ENCODE results near the gene NAXE.

NAXE gene

DNA sequence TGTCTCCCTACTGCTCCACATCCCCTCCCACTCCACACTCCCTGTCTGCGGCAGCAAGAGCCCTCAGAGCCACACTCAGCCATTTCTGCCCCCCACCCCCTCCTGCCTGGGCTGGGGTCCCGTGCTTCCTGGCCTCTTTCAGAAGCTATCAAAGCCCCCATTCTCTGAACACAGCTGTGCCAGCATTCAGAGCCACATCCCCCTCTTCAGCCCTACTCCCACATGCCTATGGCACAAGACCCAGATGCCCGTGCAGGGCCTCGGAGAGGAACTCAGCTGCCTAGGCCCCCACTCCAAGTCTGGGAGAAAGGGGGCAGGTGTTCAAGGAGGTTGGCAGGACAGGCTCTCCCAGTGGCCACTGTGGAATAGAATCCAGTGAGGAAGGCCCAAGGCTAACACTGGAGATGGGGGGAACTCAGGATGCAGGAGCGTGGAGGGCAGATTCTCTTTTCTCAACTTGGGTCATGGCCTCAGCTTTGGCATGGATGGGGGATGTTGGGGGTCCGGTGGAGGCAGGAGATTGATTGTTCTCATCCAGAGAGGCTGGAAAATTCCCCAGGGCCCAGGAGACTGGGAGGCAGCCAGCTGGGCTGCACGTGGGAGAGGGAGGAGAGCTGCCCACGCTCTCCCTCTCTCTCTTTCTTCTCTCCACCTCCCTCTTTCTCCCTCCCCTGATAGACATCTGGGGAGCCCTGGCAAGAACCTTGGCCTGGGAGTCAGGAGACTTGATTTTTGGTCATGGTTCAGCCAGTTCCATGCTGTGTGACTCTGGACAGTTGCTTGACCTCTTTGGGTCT is 46.8 kb downstream of the NAXE start:
- TF ChIP-seq ZBTB7A (IDR thresholded peaks at IDR 0.05; ENCODE audit: low read depth), result no peak
- TF ChIP-seq, protein P1, sequence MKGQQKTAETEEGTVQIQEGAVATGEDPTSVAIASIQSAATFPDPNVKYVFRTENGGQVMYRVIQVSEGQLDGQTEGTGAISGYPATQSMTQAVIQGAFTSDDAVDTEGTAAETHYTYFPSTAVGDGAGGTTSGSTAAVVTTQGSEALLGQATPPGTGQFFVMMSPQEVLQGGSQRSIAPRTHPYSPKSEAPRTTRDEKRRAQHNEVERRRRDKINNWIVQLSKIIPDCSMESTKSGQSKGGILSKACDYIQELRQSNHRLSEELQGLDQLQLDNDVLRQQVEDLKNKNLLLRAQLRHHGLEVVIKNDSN (IDR thresholded peaks at IDR 0.05), result no peak
- TF ChIP-seq TEAD4 (IDR thresholded peaks at IDR 0.05), result no peak

DNA sequence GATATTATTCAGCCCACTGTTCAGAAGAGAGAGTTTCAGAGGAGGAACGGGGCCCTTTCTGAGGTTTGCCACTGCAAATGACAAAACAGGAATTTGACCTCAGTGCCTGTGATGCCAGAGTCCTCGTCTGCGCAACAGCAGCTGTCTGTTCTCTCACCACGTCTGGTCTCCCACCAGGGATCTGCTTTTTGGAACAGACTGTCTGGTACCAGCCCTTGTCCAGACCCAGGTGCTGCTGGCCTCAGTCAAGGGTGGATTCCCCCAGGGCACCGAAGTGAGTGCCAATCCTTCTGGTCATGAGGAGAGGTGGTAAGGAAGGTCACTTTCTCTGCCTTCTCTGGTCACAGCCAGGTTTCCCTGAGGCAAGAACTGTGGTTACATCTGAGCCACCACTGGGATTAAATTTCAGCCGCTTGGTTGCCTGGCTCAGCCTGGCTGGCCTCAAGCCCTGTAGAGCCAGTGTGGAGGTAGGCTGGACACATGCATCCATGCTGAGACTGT is 48.1 kb downstream of the NAXE start:
- TF ChIP-seq, protein P2, sequence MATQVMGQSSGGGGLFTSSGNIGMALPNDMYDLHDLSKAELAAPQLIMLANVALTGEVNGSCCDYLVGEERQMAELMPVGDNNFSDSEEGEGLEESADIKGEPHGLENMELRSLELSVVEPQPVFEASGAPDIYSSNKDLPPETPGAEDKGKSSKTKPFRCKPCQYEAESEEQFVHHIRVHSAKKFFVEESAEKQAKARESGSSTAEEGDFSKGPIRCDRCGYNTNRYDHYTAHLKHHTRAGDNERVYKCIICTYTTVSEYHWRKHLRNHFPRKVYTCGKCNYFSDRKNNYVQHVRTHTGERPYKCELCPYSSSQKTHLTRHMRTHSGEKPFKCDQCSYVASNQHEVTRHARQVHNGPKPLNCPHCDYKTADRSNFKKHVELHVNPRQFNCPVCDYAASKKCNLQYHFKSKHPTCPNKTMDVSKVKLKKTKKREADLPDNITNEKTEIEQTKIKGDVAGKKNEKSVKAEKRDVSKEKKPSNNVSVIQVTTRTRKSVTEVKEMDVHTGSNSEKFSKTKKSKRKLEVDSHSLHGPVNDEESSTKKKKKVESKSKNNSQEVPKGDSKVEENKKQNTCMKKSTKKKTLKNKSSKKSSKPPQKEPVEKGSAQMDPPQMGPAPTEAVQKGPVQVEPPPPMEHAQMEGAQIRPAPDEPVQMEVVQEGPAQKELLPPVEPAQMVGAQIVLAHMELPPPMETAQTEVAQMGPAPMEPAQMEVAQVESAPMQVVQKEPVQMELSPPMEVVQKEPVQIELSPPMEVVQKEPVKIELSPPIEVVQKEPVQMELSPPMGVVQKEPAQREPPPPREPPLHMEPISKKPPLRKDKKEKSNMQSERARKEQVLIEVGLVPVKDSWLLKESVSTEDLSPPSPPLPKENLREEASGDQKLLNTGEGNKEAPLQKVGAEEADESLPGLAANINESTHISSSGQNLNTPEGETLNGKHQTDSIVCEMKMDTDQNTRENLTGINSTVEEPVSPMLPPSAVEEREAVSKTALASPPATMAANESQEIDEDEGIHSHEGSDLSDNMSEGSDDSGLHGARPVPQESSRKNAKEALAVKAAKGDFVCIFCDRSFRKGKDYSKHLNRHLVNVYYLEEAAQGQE (IDR thresholded peaks at IDR 0.05; ENCODE audit: low read depth), result no peak
- TF ChIP-seq NFIC (IDR thresholded peaks at IDR 0.05), result no peak
- no peak for TF ChIP-seq CEBPB (IDR thresholded peaks at IDR 0.05)
- TF ChIP-seq TCF12 (IDR thresholded peaks at IDR 0.05; ENCODE audit: low read depth), result no peak
- TF ChIP-seq, protein P1 (IDR thresholded peaks at IDR 0.05), result no peak

DNA sequence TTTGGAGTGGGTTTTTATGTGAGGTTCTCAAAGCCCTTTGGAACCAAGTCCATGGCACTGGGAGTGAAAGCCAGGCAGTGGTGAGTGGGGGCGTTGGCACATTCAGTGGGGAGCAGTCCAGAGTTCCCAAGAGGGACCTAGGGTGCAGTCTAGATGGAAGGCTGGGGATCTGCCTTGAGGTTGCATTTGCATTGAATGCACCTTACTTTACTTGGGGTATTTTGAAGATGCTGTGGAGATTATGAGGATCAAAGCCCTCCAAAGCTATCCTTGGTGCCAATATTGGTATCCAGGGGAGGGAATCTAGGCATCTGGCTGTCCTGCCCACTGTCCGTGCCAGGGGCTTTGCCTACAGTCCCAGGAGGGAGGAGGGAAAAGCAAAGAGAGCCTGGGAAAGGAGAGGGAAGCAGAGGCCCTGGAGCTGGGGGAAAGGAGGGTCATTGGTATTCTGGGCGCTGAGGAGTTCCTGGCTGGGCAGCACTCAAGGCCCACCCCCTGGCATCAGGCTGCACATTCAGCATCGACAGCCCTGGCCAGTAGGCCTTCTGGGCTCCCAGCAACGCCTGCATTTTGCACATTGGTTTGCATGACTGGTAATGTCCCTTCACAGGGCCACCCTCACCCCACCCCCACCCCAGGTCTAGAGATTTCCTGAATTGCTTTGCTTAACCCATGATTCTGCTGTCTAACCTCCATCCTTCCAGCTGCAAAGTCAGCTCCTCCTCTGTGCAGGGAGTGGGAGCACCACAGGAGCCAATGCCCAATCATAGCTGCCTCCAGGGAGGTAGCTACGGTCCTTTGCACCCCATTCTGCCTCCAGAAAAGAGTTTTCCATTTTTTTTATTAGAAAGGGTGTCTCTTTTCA is 49.5 kb downstream of the NAXE start:
- no peak for TF ChIP-seq CREB1 (IDR thresholded peaks at IDR 0.05; ENCODE audit: low read depth)
- TF ChIP-seq, protein P1 (IDR thresholded peaks at IDR 0.05), result no peak
- TF ChIP-seq, protein P3, sequence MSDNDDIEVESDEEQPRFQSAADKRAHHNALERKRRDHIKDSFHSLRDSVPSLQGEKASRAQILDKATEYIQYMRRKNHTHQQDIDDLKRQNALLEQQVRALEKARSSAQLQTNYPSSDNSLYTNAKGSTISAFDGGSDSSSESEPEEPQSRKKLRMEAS (IDR thresholded peaks at IDR 0.05), result no peak
- no peak for TF ChIP-seq ZBTB7A (IDR thresholded peaks at IDR 0.05; ENCODE audit: low read depth)
- TF ChIP-seq TEAD4 (IDR thresholded peaks at IDR 0.05), result no peak
- TF ChIP-seq EP300 (IDR thresholded peaks at IDR 0.05; ENCODE audit: borderline replicate concordance), result no peak
- TF ChIP-seq YY1 (IDR thresholded peaks at IDR 0.05; ENCODE audit: low read depth), result no peak
- TF ChIP-seq, protein P2 (IDR thresholded peaks at IDR 0.05; ENCODE audit: low read depth), result no peak
- TF ChIP-seq CEBPB (IDR thresholded peaks at IDR 0.05), result no peak
- TF ChIP-seq FOXM1 (IDR thresholded peaks at IDR 0.05; ENCODE audit: borderline replicate concordance, low read depth), result no peak
- no peak for TF ChIP-seq RAD21 (IDR thresholded peaks at IDR 0.05; ENCODE audit: low read depth)
- TF ChIP-seq NFIC (IDR thresholded peaks at IDR 0.05), result no peak
- TF ChIP-seq TCF12 (IDR thresholded peaks at IDR 0.05; ENCODE audit: low read depth), result no peak
- no peak for TF ChIP-seq TAF1 (IDR thresholded peaks at IDR 0.05; ENCODE audit: low read depth)
- TF ChIP-seq EGR1 (IDR thresholded peaks at IDR 0.05), result no peak

DNA sequence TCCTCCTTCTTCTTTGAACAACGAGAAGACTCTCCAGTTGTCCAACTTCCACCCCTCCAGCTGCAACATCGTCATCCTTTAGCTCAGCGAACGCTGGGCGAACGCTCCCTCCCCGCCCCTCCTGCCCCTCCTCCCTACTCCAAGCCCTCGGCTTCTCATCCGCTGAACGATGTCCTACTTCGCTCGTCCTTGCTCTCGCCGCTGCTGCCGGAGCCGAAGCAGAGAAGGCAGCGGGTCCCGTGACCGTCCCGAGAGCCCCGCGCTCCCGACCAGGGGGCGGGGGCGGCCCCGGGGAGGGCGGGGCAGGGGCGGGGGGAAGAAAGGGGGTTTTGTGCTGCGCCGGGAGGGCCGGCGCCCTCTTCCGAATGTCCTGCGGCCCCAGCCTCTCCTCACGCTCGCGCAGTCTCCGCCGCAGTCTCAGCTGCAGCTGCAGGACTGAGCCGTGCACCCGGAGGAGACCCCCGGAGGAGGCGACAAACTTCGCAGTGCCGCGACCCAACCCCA is 50.2 kb downstream of the NAXE start, which contains the start of gene BCAN:
BCAN (plus strand) TSS at position 357 of the 504 bp plus-strand sequence. CDS start 3,938 bp downstream, outside the sequence.
- TF ChIP-seq EGR1 (IDR thresholded peaks at IDR 0.05) (no peak), CREB1 (IDR thresholded peaks at IDR 0.05; ENCODE audit: low read depth) (no peak), EP300 (IDR thresholded peaks at IDR 0.05; ENCODE audit: borderline replicate concordance) (no peak), YY1 (IDR thresholded peaks at IDR 0.05; ENCODE audit: low read depth) (no peak), TAF1 (IDR thresholded peaks at IDR 0.05; ENCODE audit: low read depth) (no peak), RAD21 (IDR thresholded peaks at IDR 0.05; ENCODE audit: low read depth) (no peak), TEAD4 (IDR thresholded peaks at IDR 0.05) (no peak), FOXM1 (IDR thresholded peaks at IDR 0.05; ENCODE audit: borderline replicate concordance, low read depth) (no peak), TCF12 (IDR thresholded peaks at IDR 0.05; ENCODE audit: low read depth) (no peak), CEBPB (IDR thresholded peaks at IDR 0.05) (no peak), NFIC (IDR thresholded peaks at IDR 0.05) (no peak)
- TF ChIP-seq, protein P1 (IDR thresholded peaks at IDR 0.05), result no peak
